HG02852 (cell line): Measurements from ENCODE around the gene TNFSF18.
"Not testable (repeated sequence)": the region's sequence is repeated elsewhere in the genome, so short reads cannot be mapped to it uniquely, and the experiment has no call there.

Source experiments
- ATAC-seq: cut with Tn5 transposase; IDR thresholded peaks from one replicate; pipeline ENCODE4 v1.9.1; 2021; ENCODE audit warnings: mild to moderate bottlenecking, moderate library complexity; ENCODE audit not compliant: unreplicated experiment

Gene TNFSF18, protein sequence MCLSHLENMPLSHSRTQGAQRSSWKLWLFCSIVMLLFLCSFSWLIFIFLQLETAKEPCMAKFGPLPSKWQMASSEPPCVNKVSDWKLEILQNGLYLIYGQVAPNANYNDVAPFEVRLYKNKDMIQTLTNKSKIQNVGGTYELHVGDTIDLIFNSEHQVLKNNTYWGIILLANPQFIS

DNA sequence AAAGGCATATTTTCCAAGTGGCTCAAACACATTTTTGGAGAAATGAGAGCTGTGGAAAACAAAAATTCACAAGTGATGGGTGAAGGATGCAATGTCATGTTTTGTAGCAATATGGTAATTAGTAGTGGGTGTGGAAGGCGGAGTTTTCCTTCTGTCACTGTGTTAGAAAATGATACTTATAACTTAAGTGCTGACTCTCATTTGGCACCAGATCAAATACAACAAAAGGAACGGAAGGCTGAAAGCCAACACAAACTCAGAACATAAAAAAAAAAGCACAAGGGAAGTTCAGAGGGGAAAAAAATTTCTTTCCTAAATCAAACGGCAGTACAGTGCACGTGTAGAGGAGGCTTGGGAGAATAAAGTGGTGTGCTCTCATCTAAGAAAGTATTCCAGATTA, at the start of gene TNFSF18:
Gene TNFSF18 (minus strand): TSS at position 77 of the 400 bp plus-strand sequence. CDS start 45 bp downstream, at position 32.
- ATAC-seq, result no peak

DNA sequence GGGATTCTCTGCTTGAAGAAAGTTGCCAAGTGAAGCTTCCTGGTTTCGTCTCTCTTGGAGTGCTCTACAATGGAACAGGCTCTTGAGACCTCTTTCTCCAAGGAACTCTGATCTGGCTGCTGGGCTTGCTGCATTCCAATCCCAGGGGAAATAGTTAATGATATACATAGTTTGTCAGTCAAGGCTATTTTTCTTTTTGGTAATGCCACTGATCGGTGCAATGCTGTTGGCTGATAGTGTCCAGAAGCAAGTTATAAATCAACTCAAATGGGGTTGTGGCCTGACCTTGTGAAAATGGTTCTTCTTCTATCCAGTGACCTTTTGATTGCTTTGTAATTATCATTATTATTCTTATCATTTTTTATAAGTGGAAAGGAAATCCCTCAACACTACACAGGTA, 48.4 kb upstream of the TNFSF18 start:
- no peak for ATAC-seq

DNA sequence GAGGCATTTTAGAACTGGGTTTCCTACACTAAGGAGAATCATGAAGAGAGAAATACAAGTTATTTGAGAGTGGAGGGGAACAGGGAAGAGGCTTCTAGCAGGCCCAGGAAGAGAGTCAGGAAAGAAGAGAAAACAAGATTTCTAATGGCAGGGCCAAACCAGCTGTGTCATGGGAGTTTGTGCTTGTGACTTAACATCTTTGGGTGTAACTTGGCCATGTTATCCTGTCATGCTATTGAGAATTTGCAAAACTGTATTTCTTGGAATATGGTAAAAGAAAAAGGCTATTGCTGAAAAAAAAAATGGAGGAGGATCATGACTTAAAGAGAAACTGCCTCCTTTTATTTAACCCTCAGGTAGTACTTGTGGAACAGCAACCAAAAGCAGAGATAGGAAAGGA, 47.4 kb upstream of the TNFSF18 start:
- ATAC-seq, result no peak

DNA sequence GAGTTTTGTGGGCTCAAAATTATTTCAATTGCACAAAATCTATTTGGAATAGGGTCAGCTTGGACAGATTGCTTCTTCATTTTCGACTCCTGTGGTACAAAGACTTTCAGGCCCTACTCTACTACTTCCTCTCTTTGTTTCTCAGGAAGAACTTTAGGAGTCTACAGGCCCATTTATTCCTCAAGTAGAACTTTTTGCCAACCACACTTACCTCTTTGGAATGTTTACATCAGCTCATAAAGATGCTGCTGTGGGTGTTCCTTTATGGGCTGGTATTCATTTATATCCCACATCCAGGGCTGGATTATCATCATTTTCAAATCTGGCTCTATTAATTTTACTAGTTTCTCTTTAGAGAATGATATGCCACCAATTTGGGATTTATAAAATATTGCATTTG, 46.3 kb upstream of the TNFSF18 start:
- no peak for ATAC-seq

DNA sequence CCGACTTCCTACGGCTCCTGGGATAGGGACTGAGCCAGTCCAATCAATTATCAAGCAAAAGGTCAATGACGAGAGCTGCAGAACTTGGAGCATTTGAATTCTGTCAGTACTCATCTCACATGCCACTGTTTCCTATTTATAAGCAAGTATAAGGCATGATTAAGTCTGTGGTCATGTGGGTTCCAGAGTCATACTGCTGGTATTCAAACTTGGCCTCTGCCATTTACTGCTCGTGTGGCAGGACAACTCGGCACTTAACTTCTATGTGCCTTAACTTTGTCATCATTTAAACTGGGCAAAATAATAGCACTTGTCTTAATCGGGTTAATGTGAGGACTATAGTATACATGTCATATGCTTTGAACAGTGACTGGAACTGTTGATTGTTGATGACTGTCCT, 44.9 kb upstream of the TNFSF18 start:
- no peak for ATAC-seq

DNA sequence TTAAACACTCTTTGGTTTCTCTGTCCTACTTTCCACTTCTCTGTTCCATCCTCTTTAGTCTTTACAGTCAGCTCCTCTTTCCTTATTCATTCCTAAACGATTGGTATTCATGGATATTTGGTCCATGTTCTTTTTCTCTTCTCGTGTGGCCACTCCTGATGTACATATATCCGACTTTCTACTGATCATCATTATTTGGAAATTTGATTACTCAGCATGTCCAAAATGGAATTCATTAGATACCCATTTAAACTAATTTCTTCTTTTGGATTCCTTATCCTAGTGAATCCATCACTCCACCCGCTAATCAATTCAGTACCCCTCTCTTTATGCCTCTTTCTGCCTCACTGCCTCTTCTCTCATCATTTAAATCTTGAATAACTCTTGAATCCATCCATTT, 43.8 kb upstream of the TNFSF18 start:
- ATAC-seq, result no peak

DNA sequence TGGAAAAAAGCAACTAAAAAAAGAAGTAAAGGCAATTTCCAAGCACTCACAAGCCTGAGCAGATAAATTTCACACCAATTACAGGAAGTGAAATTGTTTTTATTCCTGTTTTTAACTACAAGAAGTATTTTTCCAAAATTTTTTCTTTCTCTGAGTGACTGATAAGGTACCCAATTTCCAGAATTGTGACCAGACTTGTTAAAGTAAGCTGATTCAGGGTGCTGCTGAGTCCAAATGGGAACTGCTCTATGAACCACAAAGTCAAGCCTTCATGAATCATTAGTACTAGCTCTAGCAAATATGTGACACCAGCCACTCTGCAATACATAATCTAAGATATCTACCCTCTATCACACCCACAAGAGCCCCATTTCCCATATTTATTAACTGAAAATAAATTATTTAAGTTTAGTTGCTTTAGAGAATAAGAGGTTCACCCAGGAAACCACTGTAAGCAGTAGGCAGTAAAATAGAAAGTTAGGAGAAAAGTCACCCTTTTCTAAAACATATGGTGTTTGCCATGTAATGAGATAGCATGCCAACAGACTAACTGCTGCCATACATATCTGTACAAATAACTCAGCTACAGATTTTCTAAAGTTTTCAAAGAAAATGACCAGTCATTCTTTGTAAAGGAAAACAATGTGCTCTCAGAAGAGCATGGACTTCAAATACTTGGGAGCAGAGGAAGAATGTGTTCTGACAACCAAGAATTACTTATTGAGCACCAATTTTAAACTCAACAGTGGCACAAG, 43.1 kb upstream of the TNFSF18 start:
- ATAC-seq, result no peak

DNA sequence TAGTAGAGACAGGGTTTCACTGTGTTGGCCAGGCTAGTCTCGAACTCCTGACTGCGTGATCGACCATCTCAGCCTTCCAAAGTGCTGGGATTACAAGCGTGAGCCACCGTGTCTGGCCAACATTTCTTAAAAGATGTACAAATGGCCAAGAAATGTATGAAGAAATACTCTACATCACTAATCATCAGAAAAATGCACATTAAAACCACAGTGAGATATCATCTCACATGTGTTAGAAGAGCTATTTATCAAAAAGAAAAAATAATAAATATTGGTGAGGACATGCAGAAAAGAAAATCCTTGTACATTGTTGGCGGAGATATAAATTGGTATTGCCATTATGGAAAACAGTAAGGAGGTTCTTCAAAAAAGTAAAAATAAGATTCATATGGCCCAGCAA, 33.6 kb upstream of the TNFSF18 start:
- ATAC-seq, result no peak

DNA sequence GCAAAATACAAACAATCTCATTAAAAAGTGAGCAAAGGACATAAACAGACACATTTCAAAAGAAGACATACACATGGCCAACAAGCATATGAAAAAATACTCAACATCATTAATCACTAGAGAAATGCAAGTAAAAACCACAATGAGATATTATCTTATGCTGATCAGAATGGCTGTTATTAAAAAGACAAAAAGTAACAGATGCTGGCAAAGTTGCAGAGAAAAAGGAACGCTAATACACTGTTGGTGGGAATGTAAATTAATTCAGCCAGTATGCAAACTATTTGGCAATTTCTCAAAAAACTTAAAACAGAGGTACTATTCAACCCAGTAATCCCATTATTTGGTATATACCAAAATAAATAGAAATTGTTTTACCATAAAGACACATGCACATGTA, 32.2 kb upstream of the TNFSF18 start:
- no peak for ATAC-seq

DNA sequence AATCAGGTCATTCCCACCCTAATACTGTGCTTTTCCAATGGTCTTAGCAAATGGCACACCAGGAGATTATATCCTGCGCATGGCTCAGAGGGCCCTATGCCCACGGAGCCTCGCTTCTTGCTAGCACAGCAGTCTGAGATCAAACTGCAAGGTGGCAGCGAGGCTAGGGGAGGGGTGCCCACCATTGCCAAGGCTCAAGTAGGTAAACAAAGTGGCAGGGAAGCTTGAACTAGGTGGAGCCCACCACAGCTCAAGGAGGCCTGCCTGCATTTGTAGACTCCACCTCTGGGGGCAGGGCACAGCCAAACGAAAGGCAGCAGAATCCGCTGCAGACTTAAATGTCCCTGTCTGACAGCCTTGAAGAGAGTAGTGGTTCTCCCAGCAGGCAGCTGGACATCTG, 23.5 kb upstream of the TNFSF18 start:
- not testable (repeated sequence) for ATAC-seq

DNA sequence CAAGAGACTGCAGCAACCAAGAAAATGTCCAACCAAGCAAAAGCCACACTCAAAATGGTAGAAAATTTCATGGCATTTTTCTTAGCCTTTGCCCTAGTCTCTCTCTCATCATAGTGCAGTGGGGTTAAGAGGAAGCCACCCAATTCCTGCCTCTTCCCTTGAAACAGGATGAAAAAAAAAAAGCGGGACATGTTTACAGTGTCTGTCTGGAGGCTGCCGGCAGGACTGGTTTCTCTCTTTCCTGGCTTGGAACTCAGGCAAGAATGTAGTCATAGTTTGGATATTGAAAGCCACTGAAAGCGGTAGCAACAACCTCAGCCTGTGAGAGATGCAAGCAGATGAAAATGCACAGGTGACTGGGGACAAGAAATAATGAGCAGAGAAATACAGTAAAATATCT, 13.3 kb upstream of the TNFSF18 start:
- ATAC-seq, result no peak

DNA sequence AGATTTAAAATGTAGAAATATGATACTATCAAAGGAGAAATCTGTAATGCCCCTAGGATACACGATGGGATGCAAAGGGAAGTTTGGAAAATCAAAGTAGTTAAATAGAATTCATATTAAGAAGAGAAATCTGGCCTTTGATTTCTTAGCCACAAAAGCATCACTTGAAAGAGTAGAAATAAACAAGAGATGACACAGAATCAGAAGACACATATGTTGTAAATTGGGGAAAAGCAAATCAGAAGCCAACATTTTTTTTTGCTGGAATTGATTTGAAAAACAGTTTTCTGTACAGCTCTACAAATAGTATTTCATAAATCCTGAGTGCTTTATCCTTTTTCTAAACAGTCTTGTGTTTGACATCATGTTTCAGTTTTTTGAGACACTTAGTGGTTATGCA, 12.4 kb upstream of the TNFSF18 start:
- ATAC-seq, result no peak

DNA sequence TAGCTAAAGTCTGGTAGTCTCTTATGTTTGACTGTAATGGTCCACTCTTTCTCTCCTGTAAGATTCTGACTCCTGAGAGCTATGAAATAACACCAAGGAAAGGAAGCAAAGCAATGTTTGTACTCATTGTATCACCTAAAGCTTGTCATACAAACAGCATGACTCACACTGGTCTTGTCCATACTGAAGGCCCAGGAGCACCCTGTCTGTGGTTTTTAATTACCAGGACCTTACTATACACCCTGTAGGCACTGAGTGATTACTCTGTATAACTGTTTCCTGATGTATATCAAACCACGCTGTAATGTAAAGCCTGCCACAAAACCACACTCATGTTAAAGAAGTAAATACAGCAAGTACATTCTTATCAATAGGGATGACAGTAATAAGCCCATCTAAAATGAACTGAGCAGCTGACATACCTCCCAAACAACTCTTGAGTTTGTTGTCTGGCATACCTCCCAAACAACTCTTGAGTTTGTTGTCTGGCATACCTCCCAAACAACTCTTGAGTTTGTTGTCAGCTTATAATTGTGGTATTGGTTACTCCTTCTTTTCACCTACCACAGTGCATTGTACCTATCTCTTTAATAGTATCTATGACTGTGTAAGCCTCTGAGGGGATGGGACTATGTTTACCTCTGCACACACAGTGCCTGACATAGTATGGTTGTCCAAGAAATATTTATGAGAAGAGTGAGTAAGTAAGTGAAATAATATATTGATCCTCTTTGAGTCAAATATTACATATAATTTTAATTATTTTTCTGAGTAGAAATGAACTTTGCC, 11.6 kb upstream of the TNFSF18 start:
- ATAC-seq, result no peak

DNA sequence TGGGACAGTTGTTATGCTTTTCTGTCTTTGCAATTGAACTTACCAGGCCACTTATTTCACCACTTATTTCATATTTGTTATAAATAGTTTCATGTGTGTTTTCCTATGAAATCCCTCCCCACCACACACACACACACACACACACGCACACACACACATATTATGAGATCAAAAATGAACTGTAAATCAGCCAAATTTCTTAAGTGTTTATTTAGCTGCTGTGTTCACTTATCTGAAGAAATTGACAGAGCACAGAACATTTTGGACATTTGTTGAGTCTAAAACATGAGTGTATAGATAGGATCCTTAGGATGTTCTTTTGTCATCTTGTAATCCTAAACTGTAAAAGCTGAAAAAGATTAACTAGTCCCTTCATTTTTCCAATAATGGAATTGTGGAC, 7.8 kb upstream of the TNFSF18 start:
- ATAC-seq, result no peak

DNA sequence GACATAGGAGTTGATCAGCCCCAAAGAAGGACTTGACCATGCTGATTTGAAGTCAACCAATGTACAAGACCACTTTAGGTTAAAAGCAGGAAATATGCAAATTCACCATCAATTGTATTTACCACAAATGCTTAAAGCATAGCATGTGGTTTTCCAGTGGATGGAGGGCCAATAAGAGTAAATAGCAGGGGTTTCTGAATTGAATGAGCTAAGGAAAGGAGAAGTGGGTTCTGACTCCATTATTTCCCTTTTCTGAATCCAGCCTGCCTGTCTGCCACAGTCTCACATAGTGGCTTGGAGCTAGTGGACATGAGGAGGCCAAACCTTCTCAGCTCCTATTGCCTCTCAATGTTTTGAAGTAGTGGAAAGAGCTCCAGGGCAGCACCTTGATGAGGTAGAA, 7.2 kb upstream of the TNFSF18 start:
- ATAC-seq, result no peak

DNA sequence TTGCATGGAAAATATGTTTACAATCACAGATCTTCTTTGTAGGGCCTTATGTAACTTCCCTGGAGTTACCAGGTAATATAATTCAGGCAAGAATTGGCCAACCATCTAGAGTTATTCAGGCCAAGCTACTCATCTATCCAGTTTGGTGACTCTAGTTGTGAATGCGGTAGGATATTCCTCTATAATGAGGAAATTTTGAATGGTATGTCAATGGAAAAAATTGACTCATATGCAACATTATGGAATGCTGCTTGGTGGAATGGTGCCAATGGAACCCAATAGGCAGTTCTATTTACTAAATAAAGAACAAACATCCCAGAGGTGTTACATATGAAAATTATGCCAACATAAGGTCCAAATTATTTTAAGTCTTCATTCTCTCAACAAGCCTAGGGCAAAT, 5.6 kb upstream of the TNFSF18 start:
- ATAC-seq, result no peak

DNA sequence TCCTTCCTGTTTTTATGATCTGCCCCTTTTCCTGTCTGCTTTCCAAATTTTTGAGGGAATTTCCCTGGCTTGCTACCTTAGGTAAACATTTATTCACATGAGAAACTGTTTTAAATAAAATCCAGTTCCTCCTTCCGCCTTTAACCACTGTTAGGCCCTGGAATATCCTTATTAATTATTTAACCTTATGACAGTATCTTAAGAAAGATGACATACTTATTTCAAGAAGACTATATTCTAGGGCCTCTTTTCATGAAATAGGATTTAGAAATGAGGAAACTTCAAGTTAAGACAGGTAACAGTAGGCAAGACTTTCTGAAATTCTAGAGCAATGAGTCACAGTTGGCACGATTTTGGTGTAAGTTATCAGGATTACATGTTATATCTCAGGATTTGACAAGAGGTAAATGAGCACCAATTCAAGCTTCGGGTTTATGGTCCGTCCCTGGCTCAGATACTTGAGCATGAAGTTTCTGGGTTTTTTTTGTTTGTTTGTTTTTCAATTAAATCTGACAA, 2.0 kb upstream of the TNFSF18 start:
- ATAC-seq, result no peak

DNA sequence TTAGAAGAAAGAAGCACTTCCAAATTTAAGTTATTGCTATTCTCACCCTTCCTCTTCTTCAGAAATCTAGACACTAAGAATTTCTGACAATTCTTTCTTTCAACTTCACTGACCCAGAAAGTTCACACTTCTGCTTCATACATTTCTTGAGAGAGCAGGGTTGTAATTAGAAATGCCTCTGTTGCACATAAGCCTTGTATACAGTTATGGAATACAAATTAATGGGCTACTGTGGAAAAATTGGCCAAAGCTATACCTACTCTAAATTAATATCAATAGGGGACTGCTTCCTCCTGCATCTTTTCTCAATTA, 1.5 kb downstream of the TNFSF18 start:
- no peak for ATAC-seq

DNA sequence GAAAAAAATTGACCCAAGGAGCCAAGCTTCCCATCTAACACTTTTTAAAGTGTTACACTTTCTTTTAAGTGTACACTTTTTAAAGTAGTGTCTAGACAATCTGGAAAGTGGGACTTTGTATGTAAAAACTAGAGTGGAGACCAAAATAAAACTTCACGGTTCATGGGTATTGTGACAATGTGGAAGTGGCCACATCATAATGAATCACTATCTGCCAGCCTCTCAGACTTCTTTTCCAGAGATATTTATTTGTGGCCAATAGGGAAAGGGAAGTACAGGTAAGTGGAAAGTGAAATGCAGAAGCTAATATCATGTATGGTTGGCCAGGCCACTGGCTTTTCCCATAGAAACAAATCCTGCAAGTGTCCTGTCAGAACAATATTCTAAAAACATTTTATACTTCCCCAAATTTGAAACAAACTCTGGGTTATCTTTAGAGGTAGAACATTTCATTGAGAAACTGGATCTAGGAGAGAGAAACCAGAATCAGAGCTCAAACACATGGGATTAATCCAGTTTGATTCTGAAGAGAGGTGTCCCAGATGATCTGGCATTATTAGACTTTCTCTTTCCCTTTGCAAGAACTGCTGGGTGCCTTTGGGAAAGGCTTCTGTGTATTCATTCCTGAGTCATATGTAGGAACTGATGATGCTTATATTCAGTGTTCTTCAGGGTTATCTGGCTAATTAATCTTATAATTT, 2.0 kb downstream of the TNFSF18 start:
- no peak for ATAC-seq

DNA sequence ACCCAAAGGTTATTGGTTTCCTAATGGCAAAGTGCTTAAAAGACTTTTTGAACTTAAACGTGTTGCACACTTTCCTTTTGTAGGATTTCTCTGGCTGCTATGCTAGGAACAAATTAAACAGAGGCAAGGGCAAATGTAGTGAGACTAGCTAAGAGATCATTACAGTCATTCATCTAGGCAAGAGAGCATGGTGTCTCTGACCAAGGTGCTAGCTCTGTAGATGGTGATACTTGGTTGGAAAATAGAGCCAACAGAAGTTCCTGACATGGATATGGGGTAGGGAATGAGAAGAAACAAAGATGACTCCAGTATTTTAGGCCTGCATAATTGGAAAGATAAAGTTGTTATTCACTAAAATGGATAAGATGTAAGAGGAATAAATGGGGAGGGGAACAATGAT, 6.1 kb downstream of the TNFSF18 start:
- ATAC-seq, result no peak

DNA sequence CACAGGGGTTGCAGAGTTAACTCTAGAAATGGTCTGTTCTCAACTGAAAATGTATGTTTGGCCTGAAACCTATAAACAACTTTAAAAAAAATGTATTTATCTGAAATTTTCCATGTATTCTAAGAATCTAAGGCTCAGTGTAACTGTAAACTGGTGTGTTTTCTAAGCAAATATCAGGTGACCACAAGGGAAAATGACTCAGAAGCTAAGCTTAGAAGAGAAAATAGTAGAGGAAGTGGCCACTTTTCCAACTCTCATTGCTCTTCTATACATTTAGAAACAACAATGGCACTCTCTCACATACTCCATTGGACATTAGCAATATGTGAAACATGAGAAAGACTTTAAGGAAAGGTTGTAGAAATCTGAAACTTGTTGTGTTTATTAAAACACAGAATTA, 7.5 kb downstream of the TNFSF18 start:
- ATAC-seq, result no peak
